NCI-H2196 treated with DMSO at 0.1 percent for 48 hours (cell line): ENCODE measurements around the gene PLS3.

ENCODE experiments used
- DNase-seq: peaks from one replicate; lab custom pipeline; 2025; ENCODE audit not compliant: unreplicated experiment; lab: John Stamatoyannopoulos, UW

Gene PLS3

GRCh38 chrX:115689931-115690330, 129.0 kb downstream of the PLS3 start:
- DNase-seq, result no peak

- peak; percentile 1 for DNase-seq
Measured at GRCh38 chrX:115690511-115691216, 129.7 kb downstream of the PLS3 start.

GRCh38 chrX:115693476-115693875, 132.5 kb downstream of the PLS3 start:
- DNase-seq, result no peak

- no peak for DNase-seq
Measured at GRCh38 chrX:115694028-115694427, 133.1 kb downstream of the PLS3 start.

- DNase-seq, result no peak
Measured at GRCh38 chrX:115696039-115696438, 135.1 kb downstream of the PLS3 start.

GRCh38 chrX:115696939-115697338, 136.0 kb downstream of the PLS3 start:
- no peak for DNase-seq

GRCh38 chrX:115697806-115698205, 136.8 kb downstream of the PLS3 start:
- DNase-seq, result no peak
